HG03565 (cell line): ENCODE data around the gene PPP1CC.
"Not testable (repeated sequence)": the region's sequence is repeated elsewhere in the genome, so short reads cannot be mapped to it uniquely, and the experiment has no call there.

Source experiments
- ATAC-seq: cut with Tn5 transposase; IDR thresholded peaks from one replicate; pipeline ENCODE4 v1.9.1; 2021; ENCODE audit warnings: mild to moderate bottlenecking, moderate library complexity; ENCODE audit not compliant: unreplicated experiment

Gene PPP1CC

DNA sequence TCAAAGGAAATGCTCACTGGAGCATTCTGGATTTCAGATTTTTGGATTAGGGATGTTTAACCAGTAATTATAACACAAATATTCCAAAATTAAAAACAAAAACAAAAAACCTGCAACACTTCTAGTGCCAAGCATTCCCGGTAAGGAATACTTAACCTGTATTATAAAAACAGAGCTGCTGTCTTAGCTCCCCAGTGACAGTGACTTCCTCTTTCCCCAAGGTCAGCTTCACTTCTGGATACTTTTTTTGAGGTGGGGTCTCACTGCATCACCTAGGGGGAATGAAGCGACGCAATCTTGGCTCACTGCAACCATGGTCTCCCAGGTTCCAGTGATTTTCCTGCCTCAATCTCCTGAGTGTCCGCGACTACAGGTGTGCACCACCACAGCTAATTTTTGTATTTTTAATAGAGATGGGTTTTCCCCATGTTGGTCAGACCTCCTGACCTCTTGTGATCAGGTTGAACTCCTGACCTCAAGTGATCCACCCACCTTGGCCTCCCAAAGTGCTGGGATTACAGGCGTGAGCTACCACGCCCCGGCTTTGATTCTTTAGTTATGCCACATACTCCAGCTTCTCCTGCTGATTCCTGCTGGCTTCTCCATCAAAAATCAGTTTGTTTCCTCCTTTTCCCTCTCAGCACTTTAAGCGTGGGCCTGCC lies 15.9 kb downstream of the PPP1CC start:
- ATAC-seq, result no peak

DNA sequence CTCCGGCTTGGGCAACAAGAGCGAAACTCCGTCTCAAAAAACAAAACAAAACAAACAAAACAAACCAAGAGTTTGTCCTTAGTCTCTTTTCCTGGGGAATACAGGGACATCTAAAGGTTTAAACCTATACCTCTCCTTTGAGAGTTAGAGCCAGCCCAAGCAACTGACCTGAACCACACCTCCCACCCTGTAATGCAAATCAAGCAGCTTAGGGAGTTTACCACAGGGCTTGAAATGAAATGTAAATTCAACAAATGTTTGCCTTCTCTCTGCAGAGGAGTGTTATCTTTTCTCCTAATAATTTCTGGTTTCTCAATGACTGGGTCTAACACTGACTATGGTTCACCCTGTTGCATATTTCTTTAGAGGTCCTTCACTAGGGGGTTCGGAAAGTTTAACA lies 16.7 kb downstream of the PPP1CC start:
- no peak for ATAC-seq

DNA sequence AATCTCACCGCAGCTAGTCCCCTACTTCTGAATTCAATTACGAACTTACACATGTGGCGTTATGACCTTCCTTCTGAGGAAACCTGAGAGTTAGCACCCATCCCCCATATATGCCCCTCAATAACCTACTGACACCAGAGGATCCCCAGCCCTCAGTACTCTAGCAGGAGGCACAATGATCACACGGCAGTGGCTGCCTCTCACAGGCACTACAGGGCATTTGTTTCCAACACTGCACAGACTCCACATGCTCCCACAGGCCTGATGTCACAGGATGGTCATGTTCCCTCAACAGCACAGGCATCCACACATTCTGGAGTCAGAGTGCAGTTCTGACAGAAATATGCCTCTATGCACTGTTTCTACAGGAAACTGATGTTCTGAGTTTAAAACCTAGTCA lies 17.4 kb downstream of the PPP1CC start:
- ATAC-seq, result no peak

DNA sequence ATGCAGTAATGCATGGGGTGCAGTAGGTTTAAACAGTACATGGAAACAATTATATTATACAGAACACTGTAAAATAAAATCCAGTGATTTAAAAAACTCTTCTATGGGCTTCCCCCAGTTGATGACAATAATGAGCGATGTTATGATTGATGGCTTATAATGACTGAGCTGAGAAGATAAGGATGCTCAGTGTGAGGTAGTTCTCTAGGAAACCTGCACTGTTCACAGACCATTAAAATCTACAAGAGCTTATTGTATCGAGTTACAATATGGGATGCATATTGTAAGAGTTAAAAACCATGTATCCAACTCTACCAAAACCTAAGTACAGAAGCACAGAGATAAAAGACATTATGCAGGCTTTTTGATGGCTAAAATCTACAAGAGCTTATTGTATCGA lies 19.8 kb downstream of the PPP1CC start:
- not testable (repeated sequence) for ATAC-seq

DNA sequence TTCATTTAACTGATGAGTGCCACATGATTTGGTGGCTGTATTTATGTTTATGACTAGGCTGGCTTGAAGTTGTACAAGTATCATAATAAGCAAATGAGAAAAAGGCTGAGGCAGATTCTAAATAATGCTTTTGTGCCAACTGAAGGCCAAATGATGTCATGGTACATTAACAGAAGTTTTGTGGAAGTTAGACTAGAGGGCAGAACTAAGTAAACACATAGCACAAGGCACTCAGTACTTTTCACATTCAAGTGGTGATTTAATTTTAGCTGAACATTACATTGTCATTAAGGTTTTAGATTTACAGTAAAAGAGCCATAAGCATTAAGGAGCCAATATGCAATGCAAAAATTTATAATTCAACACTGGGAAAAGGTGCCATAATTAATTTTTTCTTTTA lies 21.1 kb downstream of the PPP1CC start:
- no peak for ATAC-seq

DNA sequence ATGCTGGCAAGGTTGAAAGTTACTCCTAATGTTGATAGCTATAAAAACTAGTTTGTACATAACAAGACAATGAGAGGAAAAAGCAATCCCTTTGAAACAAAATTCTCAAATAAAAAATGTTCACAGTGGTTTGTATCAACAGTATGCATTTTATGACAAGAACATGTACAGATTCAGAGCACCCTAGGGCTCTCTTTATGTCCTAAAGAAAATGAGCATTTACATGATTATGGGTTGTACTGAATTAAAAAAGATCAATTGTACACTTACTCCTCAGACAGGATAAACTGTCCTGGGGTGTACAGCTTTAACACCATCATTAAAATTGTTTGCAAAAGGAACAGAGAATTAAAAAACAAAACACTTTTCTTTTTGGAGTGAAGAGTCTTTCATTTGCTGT lies 22.2 kb downstream of the PPP1CC start:
- ATAC-seq, result no peak

DNA sequence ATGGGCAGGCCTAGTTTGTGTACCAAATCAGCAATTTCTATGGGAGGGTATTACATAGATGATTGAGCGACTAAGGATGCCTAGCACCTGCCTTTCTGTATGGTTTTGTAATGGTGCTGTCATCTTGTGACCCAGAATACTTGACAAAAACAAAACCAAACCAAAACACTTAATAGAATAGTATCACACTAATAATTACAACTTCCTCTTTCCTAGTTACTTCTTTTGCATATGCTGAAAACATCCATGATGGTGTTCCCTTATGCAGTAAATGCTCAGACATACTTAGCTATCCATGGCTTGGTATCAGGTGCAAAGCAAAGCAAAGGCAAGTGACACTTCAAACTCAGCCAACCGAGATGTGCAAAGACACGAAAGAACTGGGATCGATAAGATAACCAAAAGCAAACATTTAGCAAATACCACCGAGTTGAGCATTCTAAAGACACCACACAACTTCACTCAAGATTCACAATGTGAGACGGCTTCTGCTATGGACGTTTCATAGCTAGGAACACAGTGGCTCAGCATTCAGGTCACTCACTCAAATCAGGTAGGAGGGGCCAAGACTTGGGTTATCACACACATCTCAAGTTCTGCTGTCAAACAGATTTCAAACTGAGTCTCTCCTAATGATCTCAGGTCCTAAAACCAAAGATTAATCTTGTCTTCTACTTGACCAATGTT lies 24.3 kb downstream of the PPP1CC start:
- peak; percentile 41 for ATAC-seq

DNA sequence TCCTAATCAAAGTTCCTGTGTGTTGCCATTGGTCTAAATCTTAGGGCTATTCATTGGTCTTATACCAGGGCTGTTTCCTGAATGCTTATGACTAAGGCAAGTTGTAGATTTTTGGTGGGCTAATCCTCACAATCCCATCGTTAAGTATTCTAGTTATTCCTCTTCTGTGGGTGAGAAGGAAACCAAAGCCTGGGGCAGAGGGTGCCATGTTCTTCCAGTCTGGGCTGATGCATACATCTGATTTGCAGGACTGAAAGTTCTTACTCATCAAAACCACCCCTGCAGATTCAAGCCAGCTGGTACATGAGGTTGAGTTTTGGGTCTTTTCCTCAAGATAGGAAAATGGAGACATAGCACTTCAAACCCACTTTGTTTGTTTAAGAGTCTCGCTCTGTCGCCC lies 25.7 kb downstream of the PPP1CC start:
- ATAC-seq, result no peak

DNA sequence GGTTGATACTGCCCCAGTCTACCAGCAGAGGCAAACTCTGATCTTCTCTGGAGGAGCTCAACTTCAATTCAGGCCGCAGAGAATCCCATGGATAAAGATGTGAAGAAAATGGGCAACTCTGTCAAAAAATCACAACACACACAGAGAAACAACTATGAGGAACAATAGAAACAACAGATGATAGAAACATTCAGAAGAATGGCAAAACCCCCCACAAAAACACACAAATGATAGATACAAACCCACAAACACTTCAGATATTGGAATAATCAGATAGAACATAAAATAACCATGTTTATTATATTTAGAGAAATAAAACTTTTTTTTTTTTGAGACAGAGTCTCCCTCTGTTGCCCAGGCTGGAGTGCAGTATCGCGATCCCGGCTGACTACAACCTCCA lies 33.8 kb downstream of the PPP1CC start:
- no peak for ATAC-seq

DNA sequence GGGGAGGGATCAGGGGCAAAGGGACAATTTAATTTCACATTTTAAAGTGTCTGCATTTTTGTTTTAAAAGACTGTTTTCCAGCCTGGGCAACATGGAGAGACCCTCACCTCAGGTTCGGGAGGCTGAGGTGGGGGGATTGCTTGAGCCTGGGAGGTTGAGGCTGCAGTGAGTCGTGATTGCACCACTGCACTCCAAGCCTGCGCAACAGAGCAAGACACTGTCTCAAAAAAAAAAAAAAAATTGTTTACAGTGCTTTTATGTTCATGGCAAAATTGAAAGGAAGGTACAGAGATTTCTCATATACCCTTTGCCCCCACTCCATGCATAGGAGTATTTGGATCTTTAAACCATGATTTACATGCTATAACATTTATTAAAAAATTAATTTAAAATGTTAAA lies 37.4 kb downstream of the PPP1CC start:
- ATAC-seq, result no peak

DNA sequence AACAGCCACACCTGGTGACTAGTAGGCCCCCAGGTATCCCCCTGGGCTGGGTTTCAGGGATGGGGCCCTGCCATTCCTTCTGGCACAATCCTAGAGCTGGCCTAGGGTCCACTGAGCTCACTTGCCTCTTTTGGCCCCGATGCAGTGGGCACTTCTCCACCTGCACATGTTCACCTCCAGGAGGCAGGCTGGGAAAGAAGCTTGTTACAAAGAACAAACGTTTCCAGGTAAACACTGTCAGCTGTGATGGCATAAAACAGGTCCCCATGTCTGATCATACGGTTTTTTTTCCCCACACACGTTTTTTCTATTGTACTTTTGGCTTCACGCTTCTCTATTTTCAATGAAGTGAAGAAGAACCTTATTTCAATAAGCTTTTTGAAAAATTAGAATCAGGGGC lies 37.9 kb downstream of the PPP1CC start:
- ATAC-seq, result no peak

DNA sequence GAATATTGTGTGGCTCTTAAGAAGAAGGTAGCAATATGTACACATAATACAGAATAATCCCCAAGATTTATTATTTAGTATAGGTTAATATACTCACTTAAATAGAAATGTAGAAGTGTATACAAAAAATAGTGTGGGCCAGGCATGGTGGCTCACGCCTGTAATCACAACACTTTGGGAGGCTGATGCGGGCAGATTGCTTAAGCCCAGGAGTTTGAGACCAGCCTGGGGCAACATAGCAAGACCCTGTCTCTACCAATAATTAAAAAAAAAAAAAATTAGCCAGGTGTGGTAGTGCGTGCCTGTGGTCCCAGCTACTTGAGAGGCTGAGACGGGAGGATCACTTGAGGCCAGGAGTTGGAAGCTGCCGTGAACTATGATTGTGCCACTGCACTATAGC lies 38.5 kb downstream of the PPP1CC start:
- ATAC-seq, result no peak

DNA sequence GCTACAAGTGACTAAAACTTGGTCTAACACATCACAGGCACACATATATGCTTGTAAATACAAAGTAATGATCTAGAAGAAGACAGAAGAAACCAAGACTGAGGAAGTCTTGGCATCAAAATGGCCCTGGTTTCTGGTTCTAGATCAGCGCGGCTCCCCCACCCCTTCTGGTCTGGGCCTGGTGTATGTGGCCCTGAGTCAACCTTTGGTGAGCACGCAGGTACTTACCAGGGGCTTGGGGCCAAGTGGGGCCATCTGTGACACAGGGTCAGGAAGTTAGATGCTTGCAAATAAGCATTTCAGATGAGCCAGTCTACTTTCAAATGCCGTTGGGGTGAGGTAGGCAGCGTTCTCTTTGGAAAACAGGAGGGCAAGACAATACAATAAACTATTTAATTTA lies 40.6 kb downstream of the PPP1CC start:
- no peak for ATAC-seq

DNA sequence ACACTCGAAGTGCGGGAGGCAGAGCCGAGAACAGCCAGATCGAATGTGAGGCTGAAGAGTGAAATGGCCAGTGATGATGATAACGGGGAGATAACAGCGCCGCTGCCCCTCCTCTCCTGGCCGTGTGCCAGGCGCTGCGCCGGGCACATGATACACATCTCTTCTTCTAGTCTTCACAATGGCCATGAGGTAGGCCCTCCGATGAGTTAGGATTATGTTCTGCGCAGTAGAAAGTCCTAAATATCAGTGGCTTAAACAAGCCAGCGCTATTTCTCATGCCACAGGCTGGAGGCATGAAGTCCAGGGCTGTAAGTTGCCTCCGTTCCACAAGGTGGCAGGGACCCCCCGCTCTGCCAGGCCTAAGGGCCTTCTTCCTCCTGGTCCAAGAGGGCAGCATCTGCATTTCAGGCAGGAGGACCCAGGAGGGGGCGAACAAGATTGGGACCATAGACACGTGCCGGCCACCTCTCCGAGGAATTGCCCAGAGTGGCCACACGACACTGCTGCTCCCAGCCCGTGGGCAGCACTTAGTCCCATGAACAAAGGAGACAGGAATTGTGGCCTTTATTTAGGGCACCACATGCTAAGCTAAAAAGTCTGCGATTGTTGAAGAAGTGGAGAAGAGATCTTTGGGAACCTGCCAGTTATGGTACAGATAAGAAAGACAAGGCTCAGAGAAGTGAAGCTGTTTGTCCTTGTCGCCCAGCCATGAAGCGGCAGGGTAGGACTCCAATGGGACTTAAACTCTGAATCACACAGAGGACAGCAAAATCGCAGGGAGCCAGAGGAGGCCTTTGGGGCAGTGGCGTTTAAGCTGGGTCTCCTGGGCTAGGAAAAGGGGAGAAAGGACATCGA lies 42.9 kb downstream of the PPP1CC start:
- ATAC-seq, result no peak

DNA sequence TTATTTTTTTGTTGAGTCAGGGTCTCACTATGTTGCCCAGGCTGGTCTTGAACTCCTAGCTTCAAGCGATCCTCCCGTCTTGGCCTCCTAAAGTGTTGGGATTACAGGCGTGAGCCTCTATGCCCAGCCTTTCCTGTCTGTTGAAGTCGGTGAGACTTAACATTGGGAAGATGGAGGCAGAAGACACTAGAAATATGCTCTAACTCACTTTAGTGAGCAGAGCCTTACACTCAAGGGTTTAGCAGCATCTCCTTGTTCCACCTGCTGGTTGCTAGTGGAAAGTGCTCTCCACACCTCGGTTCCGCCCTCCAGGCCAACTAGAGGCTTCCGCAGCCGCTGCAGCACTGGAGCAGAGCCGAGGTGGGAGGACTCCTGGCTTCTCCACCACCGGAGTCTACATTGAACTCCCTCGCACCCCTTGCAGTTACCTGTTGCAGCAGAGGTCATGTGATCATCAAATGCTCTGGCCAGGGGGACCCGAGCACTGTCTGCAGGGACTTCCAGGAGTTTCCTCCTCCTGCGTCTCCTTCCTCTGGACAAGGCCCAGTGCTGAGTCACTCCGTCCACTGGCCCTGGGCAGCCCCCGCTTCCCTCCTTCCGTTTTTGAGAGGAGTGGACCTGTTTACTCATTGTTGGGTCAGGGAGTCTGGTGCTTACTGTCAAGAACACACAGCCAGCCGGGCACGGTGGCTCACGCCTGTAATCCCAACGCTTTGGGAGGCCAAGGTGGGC lies 44.4 kb downstream of the PPP1CC start:
- peak; percentile 76 for ATAC-seq

DNA sequence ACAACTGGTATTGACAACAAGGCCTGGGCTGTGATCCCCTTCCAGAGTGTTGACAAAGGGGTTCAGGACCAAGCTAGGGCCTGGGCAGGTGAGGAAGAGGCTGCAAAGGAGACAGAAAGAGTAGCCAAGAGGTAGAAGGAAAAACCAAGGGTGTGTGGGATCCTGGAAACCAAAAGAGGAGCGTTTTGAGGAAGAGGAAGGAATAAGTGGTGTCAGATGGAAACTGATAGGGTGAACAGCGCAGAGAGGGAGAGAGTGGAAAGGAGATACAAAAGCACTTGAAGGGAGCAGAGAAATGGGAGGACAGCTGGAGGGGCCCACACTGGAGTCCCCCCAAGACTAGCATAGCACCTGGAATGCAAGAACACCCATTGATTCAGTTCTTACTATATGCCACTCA lies 45.5 kb downstream of the PPP1CC start:
- ATAC-seq, result no peak

DNA sequence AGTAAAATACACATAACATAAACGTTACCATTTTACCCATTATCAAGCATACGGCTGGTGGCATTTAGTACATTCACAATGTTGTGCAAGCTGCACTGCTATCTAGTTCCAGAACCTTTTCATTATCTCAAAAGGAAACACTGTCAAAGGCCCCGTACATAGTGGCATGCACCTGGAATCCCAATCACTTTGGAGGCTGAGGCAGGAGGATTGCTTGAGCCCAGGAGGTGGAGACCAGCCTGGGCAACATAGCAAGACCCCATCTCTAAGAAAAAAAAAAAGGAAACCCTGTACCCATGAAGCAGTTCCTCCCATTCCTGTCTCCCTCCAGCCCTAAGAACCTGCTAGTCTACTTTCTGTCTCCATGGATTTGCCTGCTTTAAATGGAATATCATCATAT lies 46.4 kb downstream of the PPP1CC start:
- ATAC-seq, result no peak

DNA sequence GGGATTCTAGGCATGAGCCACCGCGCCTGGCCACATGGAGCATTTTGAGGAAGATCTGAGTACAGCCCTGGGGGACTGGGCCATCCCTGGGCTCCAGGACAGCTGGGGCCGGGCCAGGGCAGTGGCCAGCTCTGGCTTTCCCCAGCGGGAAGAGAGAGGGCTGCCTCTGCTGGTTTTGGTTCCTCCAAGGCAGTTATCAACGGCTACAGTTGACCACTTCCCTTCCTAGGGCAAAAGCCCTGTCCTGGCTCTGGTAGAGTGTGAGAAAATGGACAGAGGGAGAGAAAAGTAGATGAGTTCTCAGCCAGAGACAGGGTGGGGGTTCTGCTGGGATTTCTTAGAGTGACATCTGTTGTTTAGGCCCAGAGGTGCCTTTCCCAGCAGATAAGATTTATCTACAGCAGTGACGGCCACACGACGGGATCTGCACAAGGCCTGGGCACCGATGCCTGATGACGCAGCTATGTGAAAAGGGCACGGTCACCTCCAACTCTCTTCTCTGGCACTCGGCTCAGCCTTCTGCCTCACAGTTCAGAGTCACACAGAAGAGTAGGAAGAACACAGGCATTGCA lies 48.3 kb downstream of the PPP1CC start:
- ATAC-seq, result no peak

DNA sequence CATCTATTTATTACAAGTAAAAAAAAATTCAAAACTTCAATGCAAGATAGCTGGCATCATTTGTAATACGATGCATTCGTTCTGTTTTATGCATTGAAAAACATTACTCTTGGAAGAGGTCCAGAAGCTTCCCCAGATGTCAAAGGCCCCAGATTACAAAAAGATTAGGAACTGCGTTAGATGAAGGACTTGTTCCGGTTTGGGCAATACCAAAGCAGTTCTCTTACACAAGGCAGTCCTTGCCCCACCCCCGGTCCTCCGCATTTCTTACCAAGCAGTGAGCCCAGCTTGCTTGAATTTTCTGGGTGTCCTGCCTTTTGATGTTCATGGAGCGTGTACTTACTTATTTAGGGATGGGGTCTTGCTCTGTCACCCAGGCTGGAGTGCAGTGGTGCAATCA lies 49.0 kb downstream of the PPP1CC start:
- no peak for ATAC-seq

DNA sequence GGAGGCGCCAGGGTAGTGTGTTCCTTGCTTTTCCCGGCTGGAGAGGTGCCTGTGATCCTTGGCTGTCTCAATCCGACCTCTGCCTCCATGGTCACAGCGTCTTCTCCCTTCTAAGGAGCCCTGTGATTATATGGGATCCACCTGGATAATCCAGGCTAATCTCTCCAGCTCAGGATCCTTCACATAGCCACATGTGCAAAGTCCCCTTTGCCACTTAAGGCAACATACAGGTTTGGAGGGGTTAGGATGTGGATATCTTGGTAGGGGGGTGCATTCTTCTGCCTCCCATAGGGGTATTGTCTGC lies 52.6 kb downstream of the PPP1CC start:
- ATAC-seq, result no peak
